BE2C (cell line): ENCODE data around the gene NPC2.

Source experiments
- DNase-seq: peaks from one replicate; pipeline ENCODE4 v3.0.0-alpha.2; 2020
- H3K27me3 ChIP-seq: fragments of 250-450 bp; sonication (Bioruptor Pico); 2 replicates; pipeline ENCODE4 v1.5.1; 2020; ENCODE audit warnings: mild to moderate bottlenecking
- H3K36me3 ChIP-seq: fragments of 250-450 bp; sonication (Bioruptor Pico); 2 replicates; pipeline ENCODE4 v1.5.1; 2020; ENCODE audit warnings: mild to moderate bottlenecking
- H3K4me1 ChIP-seq: fragments of 250-450 bp; sonication (Bioruptor Pico); 2 replicates; pipeline ENCODE4 v1.5.1; 2020
- H3K4me3 ChIP-seq: 2 replicates; pipeline ENCODE4 v1.5.1; 2011; ENCODE audit warnings: low read depth, low read length
- H3K9me3 ChIP-seq: fragments of 250-450 bp; sonication (Bioruptor Pico); 2 replicates; pipeline ENCODE4 v1.5.1; 2020
- CTCF ChIP-seq: IDR thresholded peaks from 2 replicates; pipeline ENCODE4 v1.5.1; 2012; ENCODE audit warnings: mild to moderate bottlenecking, low read depth, low read length

Gene NPC2

GRCh38 chr14:74438351-74438915 lies 54.7 kb downstream of the NPC2 start:
- Histone ChIP-seq H3K4me3 (no peak overlapping the region), H3K27me3 (peaks cover 32% of the 10 kb centered on the region), H3K36me3 (no peaks in the 10 kb centered on the region), H3K9me3 (no peaks in the 10 kb centered on the region), H3K4me1 (no peaks in the 10 kb centered on the region)
- no peak for DNase-seq
- no peak for TF ChIP-seq CTCF

GRCh38 chr14:74437496-74438053 lies 55.5 kb downstream of the NPC2 start:
- H3K9me3 ChIP-seq, result no peaks in the 10 kb centered on the region
- TF ChIP-seq CTCF, result no peak
- H3K4me3 ChIP-seq, result no peak overlapping the region
- DNase-seq, result no peak
- H3K4me1 ChIP-seq, result no peaks in the 10 kb centered on the region
- no peaks in the 10 kb centered on the region for H3K36me3 ChIP-seq
- H3K27me3 ChIP-seq, result peaks cover 32% of the 10 kb centered on the region

DNA sequence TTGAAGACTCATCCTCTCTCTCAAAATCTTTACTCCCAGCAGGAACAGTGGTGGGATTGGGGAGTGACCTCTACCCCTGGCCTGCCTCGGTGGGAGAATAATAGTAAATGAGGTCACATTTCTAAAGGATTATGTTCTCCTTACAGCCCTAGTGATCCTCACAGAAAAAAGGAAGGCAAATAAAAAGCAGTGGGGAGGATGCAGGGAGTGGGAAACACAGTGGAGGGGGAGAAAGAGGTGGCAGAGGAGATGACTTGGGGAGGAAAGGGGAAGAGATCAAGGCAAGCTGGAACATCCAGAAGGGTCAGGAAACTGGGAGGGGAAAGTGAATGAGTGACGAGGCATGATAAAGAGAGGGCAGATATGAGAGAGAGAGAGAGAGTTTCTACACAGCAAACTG lies 58.8 kb downstream of the NPC2 start:
- Histone ChIP-seq H3K27me3 (peaks cover 37% of the 10 kb centered on the region), H3K9me3 (no peaks in the 10 kb centered on the region)

DNA sequence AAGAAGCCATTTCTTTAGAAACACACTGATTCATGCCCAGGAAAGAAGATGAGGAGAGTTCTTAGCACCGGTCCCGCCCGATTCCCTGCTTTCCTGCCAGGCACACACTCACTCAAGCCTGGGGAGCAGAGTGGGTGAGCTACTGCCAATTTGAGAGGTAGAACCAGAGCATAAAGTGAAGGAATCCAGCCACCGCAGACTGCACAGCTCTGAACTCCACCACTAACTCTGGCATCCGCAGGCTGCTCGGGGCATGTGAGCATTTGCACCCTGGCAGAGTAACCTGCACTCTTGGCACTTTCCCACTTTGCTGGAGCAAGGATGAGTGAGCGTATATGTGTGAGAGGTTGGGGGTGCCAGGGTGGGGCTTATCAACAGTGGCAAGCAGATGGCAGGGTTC lies 63.1 kb downstream of the NPC2 start:
- Histone ChIP-seq H3K27me3 (peaks cover 43% of the 10 kb centered on the region), H3K36me3 (no peaks in the 10 kb centered on the region), H3K9me3 (no peaks in the 10 kb centered on the region), H3K4me1 (no peaks in the 10 kb centered on the region), H3K4me3 (no peak overlapping the region)
- DNase-seq, result no peak
- TF ChIP-seq CTCF, result no peak

More for the DNA sequence above, 58.8 kb downstream of the NPC2 start:
- Histone ChIP-seq H3K4me3 (no peak overlapping the region), H3K36me3 (no peaks in the 10 kb centered on the region), H3K4me1 (no peaks in the 10 kb centered on the region)
- no peak for TF ChIP-seq CTCF
- no peak for DNase-seq
